Stimulated activated CD8-positive, alpha-beta memory T cell treated with anti-CD3 and anti-CD28 coated beads, Interleukin-12 subunit alpha, Interleukin-12 subunit beta, amount 100 ng/mL, for 1 hour (primary cell): ENCODE data around the gene GPHB5.
"Not testable (repeated sequence)": the region's sequence is repeated elsewhere in the genome, so short reads cannot be mapped to it uniquely, and the experiment has no call there.

Experiments used
- DNase-seq: peaks from one replicate; pipeline ENCODE4 v3.0.0-alpha.2; 2020; ENCODE audit warnings: low read depth

The GPHB5 gene, protein sequence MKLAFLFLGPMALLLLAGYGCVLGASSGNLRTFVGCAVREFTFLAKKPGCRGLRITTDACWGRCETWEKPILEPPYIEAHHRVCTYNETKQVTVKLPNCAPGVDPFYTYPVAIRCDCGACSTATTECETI

DNA sequence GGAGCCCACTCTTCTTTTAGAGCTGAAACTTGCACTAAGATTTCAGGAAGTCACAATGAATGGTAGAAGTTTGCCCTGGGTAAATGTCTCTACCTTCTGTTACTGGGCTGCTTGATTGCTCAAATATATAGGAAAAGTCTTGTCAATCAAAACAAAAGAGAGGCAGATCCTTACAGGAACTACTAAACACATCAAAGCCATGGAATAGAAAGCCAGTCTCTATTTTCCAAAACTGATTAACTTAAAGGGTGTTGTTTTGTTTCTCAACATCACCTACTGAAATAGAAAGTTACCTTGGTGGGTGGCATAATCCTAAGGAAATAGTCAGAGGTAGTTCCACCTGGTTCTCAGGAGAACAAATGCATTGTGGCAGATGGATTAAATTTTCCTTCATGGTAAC is at the start of gene GPHB5:
Gene GPHB5 (minus strand): TSS at position 101 of the 400 bp plus-strand sequence. CDS start 1,086 bp downstream, outside the sequence.
- DNase-seq: no peak

DNA sequence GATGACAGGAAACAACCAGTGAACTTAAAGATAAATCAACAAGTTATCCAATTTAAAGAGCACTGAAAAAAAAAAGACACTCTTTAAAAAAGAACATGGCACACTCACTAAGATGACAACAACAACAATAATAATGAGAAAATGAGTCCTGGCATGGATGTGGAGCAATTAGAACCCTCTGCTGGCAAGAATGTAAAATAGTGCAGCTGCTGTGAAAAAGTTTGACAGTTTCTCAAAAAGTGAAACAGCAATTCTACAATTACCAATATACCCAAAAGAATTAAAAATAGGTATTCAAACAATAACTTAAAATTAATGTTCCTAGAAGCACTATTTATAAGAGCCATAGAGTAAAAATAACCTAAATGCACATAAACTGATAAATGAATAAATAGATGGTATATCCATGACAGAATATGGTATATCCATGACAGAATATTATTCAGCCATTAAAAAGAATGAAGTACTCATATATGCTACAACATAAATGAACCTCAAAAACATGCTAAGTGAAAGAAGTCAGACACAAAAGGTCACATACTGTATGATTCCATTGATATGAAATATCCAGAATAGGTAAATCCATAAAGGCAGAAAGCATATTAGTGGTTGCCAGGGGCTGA is 49.1 kb upstream of the GPHB5 start:
- no peak for DNase-seq

DNA sequence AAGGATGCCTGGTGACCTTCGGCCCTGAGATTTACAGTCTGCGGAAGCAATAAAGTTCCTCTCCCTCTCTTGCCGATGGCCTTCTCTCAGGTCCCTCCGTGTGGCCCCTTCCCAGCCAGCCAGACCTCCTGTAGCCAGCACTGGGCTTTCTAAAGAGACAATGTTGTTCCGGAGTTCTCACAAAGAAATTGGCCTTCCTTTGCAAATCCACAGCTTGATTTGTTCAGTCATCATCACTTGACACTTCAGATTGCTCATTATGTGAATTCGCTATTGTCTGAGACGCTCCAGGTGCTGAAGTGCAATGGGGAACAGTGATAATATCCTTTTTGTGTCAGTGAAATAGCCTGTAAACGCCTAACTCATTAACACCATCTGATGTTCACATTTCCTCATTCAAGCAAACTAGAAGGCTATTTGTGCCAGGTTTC is 43.7 kb upstream of the GPHB5 start:
- no peak for DNase-seq

DNA sequence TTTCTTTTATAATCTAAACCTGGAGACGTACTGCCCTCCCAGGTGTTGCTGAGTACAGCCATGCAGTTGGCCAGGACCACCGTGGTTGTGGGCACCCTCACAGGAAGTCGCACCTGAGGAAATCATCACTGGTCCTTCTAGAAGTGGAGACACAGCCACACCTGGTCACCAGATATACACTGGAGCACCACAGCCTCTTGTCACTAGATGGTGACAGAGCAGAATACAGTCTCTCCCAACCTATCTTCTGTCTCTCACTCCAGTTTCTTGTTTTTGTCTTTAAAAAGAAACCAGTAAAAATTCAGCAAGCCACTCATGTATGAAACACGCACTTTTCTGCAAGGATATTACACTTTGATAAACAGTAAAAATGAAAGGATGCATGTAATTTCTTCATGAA is 43.1 kb upstream of the GPHB5 start:
- no peak for DNase-seq

- DNase-seq: no peak
Observed at GRCh38 chr14:63357841-63358240, 39.1 kb upstream of the GPHB5 start.

DNA sequence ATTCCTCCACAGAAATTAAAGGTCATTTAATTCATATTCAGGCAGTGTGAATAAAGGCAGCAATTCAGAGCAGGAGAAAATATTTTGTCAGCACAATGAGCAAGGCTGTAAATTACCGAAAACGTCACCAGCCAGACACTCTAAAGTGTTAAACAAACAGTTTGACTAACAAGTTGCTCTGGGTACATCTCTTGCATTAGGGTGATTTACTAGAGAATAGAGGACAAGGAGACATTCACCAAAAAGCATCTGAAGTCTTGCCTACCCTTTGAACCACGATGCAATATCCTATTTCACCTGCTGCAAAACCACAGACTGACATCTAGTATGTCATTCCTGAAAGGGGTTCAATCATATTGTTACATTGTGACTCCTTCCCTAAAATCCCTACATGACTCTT is 27.1 kb upstream of the GPHB5 start:
- DNase-seq: no peak

DNA sequence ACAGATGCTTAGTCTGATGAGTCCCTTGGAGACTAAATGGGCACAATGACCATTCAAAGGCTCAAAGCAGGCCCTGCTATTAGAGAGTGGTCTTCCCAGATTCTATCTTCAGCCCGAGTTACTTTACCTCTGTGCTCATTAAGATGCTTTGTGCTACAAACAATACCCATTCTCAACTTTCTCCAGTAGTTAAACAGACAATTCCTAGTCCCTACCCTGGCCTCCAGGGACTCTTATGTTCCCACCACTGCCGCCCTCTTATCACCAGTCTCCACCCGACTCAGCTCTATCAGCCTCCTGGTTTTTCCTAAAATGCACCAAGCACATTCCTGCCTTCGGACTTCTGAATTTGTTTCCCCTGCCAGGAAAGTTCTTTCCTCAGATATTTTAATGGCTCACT is 25.6 kb upstream of the GPHB5 start:
- no peak for DNase-seq

DNA sequence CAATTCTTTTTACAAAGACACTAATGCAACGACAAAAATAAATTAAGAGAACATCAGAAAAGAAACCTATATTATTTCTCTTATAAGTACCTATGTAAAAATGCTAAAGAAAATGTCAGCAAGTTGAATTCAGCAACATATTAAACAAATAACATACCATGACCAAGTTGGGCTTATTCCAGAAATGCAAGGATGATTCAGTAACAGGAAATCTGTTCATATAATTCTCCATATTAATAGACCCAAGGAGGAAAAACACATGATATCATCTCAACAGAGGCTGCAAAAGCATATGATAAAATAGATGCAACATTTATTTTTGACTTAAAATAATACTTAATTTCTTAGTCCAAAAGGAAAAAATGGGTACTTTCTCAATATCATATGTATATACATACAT is 25.1 kb upstream of the GPHB5 start:
- no peak for DNase-seq

DNA sequence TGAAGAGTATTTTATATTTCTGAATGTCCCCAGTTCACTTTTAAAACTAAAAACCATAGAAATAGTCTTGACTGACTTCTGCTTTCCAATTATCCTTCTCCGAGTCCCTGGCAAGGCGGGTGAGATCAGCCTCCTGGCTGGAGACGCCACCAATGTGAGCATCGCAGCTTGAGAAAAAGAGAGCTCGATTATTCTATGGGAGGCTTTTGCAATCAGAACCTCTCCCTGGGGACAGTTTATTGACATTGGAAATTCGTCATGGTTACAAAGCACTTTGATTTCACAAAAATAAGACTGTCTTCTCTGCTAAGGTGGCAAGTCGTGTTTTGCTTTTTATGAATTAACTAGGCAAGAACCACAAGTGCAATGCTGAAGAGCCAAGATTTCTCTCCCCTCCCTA is 23.6 kb upstream of the GPHB5 start:
- DNase-seq: no peak

DNA sequence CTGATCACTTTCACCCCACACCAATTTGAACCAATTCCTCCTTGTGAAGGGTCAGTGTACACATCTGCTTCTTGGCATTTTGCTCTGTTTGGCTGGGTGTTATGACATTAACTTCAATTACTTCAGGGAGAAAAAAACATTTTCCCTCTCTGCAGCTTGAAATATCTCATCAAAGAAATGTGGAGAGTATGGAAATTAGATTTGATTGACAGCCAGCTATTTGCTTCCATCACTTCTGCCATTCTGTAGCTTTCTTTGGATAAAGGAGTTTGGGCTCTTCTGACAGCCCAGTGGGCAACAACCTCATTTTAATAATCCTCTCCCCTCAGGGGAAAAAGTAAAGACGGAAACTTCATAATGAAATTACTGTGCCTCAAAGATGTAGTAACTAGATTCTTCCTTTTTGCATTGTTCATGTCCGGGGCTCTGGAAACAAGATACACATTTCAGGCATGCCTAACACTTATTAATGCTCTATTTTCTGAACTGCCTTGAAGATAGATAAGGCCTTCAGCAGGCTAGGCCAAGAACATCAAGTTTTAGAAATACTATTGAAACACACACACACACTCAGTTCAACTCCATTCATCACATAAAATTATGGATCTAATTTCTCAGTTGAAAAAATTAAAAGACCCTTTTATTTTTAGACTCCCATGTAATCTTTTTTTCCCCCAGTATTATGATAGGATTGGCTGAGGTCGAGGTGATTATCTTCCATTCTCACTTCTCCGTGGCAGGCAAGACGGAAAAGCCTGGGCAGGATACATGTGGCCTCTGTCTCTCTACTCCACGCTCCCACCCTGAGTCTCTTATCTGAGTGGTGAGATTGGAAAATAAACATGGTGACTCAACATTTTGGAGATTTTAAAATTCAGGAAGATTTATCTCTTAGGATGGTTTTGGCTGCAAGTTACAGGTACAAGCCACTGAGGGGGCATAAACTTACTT is 10.3 kb upstream of the GPHB5 start:
- no peak for DNase-seq

GRCh38 chr14:63326840-63327239 is 8.1 kb upstream of the GPHB5 start:
- no peak for DNase-seq

- no peak for DNase-seq
Observed at GRCh38 chr14:63322897-63323573, 4.3 kb upstream of the GPHB5 start.

DNA sequence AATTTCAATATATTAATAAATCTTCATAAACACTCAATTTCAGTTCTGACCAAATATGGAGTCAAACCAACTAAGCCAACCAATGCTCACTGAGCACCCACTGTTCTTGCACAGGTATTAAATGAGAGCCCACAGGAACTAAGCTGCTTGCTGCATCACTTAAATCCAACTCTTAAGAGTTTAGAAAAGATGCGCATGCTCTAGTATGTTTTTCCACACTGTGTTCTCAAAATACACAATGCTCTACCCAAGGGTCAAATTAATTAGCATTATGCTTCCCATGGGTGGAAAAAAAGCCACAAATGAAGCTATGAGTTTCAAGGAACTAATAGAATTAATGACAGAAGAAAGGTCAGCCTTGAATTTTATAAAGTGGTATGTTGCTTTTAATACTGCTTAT is 3.7 kb upstream of the GPHB5 start:
- no peak for DNase-seq

DNA sequence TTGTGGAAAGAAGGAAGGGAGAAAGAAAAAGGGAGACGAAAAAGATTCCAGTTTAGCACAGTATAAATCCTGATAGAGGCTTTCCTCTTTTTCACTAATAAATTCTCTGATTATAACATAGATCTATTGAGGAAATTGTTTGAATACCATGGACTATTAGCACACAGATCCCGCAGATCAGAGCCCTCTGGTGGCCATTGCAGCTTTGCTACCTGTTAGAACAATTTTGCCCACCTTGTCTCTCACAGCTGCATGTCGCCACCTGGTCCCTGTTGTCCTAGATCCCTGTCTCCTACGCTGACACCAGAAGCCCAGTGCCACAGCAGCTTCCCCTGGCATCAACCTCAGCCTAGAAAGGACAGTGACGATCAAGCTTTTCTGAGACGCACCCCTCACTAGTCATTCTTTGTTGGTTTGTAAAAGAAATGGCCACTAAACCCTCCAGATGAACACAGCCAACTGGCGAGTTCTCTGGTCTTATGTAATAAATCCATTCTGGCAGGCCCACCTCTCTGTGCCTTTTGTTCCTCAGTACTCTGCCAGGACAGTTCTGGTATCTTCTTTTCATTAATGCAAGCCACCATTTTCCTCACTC is 9.9 kb downstream of the GPHB5 start:
- DNase-seq: no peak

DNA sequence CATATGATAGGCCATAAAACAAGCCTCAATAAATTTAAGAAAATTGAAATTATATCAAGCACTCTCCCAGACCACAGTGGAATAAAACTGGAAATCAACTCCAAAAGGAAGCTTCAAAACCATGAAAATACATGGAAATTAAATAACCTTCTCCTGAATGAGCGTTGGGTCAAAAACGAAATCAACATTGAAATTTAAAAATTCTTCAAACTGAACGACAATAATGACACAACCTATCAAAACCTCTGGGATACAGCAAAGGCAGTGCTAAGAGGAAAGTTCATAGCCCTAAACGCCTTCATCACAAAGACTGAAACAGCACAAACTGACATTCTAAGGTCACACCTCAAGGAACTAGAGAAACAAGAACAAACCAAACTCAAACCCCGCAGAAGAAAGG is 14.3 kb downstream of the GPHB5 start:
- DNase-seq: not testable (repeated sequence)

GRCh38 chr14:63301891-63302534 is 16.7 kb downstream of the GPHB5 start:
- DNase-seq: no peak

DNA sequence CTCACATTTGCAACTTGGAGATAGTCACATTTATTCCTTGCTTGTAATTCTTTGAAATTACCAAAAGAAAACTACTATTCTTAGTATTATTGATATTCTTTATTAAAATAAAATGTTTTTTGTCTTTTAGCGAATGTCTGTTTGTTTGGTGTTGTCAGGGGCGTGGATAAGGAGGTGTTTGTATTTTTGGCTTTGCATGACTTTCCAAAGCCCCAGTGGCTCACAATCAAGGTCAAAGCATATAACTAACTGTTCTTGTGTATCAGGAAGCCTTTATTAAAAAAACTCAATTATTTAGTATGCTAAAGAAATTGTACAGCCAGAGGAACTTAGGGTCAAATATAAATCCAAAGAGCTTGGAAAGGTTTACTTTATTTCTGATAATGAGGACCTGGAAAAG is 17.9 kb downstream of the GPHB5 start:
- DNase-seq: no peak

- DNase-seq: no peak
Observed at GRCh38 chr14:63299351-63300110, 19.2 kb downstream of the GPHB5 start.

DNA sequence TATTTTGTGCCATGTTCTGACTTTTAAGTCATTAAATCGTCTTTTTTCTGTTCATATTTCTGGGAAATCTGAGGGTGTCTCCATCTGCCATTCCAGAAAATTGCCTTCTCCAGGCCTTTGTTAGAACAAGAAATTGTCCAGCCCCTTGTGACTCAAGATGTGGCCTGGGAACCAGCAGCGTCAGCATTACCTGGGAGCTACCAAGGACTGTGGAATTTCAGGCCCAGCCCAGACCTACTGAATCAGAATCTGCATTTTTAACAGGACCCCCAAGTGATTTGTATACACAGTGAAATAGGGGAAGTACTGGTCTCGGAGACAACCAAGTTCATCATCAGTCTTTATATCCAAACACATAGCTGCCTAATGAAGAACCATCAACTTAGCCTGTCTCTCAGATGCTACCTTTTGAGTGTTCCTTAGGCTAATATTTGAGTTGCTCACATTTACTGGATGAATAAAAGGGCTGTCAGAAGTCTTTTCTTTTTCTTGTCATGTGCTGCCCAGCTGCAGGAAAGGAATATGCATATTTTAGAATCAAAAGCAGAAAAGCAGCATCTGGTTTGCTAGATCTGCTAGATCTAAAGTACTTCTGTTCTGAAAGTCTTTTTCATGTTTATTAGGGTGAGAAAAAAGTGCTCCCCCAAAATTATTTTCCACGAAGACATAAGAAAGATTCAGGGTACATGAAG is 21.2 kb downstream of the GPHB5 start:
- no peak for DNase-seq

DNA sequence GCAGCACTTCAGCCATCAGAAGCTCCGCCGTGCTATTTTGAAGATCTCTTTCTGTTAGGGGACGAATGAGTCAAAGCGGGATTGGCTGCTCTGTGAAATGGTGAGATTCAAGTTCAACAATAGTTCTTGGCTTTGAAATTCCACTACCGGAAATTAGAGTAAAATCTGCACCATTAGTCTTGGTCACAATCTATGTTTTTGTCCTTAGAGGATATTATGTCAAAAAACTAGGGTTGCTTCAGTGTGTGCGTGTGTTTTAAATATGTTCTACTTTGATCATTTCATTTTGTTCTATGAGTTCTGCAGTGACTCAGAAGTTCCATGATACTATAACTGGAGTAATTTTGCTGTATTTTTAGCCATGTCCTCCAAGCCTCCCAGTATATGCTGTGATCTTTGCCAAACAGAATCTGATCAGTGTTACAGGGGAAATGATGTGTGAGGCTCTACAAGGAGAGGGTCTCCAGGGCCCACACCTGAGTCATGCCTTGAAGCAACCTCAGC is 22.6 kb downstream of the GPHB5 start:
- DNase-seq: no peak
